IMR-90 (cell line): Measurements from ENCODE around the gene COL15A1. TPM values are rescaled to one million over a fixed set of nuclear protein-coding genes. Genes with fewer than 3 reads are reported as not detected.
A peak's percentile ranks its signal among the peaks of the same experiment; 100 is the strongest.

ENCODE experiments used
- ATAC-seq: fragments of 200-7000 bp; cut with Tn5 transposase; 2 replicates; pipeline ENCODE4 v1.9.1; 2020; ENCODE audit warnings: low read depth, mild to moderate bottlenecking, moderate library complexity
- BruUV-seq: library from RNA; stranded (reverse); fragments of 400-500 nt; replicated peaks from 2 replicates; lab custom pipeline; 2021; lab: Mats Ljungman, UMichigan
- CTCF ChIA-PET: fragments of 300-600 bp; formaldehyde crosslinking; extraction: SDS; loops from one replicate; lab custom pipeline; 2021; ENCODE audit warnings: antibody characterized with exemption; lab: Yijun Ruan, JAX
- POLR2A ChIA-PET: fragments of 300-600 bp; sonication (Branson Sonifier 250); formaldehyde crosslinking; loops from one replicate; lab custom pipeline; 2022; ENCODE audit warnings: antibody characterized with exemption; ENCODE audit not compliant: unreplicated experiment; lab: Charles Lee
- DNase-seq: peaks from one replicate; pipeline ENCODE4 v3.0.0; 2013
- H2AFZ ChIP-seq: replicated peaks from 2 replicates; pipeline ENCODE3; 2013; ENCODE audit warnings: low read length, mild to moderate bottlenecking; ENCODE audit not compliant: poor library complexity
- H2AK5ac ChIP-seq: 2 replicates; pipeline ENCODE4 v1.6.1; 2013; ENCODE audit warnings: low read depth, low read length, inconsistent platforms
- H2AK9ac ChIP-seq: replicated peaks from 2 replicates; pipeline ENCODE3; 2013; ENCODE audit warnings: mild to moderate bottlenecking, low read depth, low read length, moderate library complexity; ENCODE audit not compliant: poor library complexity
- H2BK120ac ChIP-seq: 2 replicates; pipeline ENCODE4 v1.6.1; 2013; ENCODE audit warnings: low read depth, low read length, inconsistent platforms
- H2BK15ac ChIP-seq: 3 replicates; pipeline ENCODE4 v1.6.1; 2013; ENCODE audit warnings: low read depth, low read length, inconsistent platforms
- H2BK20ac ChIP-seq: 2 replicates; pipeline ENCODE4 v1.6.1; 2013; ENCODE audit warnings: low read depth, mild to moderate bottlenecking, inconsistent platforms, low read length, moderate library complexity
- H2BK5ac ChIP-seq: 2 replicates; pipeline ENCODE4 v1.6.1; 2013; ENCODE audit warnings: mild to moderate bottlenecking, low read depth, low read length, inconsistent platforms; ENCODE audit not compliant: poor library complexity, severe bottlenecking
- H3K14ac ChIP-seq: replicated peaks from 2 replicates; pipeline ENCODE4 v1.6.1; 2013; ENCODE audit warnings: low read depth, low read length, inconsistent platforms
- H3K18ac ChIP-seq: 2 replicates; pipeline ENCODE4 v1.6.1; 2013; ENCODE audit warnings: low read depth, low read length, control low read depth
- H3K23ac ChIP-seq: 2 replicates; pipeline ENCODE4 v1.6.1; 2013; ENCODE audit warnings: low read depth, low read length, inconsistent platforms
- H3K27ac ChIP-seq: 2 replicates; pipeline ENCODE4 v1.5.1; 2013; ENCODE audit warnings: mild to moderate bottlenecking, control low read depth, low read length; ENCODE audit not compliant: insufficient read depth
- H3K27me3 ChIP-seq: 2 replicates; pipeline ENCODE4 v1.6.1; 2013; ENCODE audit warnings: low read length; ENCODE audit not compliant: control insufficient read depth, insufficient read depth
- H3K36me3 ChIP-seq: 2 replicates; pipeline ENCODE4 v1.6.1; 2013; ENCODE audit warnings: low read length, mixed read lengths; ENCODE audit not compliant: control insufficient read depth, insufficient read depth
- H3K4ac ChIP-seq: 2 replicates; pipeline ENCODE4 v1.6.1; 2013; ENCODE audit warnings: low read depth, low read length, inconsistent platforms
- H3K4me1 ChIP-seq: 2 replicates; pipeline ENCODE4 v1.6.1; 2013; ENCODE audit warnings: low read length, mixed read lengths; ENCODE audit not compliant: control insufficient read depth, insufficient read depth
- H3K4me2 ChIP-seq: 2 replicates; pipeline ENCODE4 v1.6.1; 2013; ENCODE audit warnings: low read depth, mild to moderate bottlenecking, control low read depth, low read length, moderate library complexity
- H3K4me3 ChIP-seq: 2 replicates; pipeline ENCODE4 v1.5.1; 2013; ENCODE audit warnings: low read depth, mild to moderate bottlenecking, control low read depth, low read length, moderate library complexity; ENCODE audit not compliant: insufficient read depth
- H3K56ac ChIP-seq: 2 replicates; pipeline ENCODE4 v1.6.1; 2013; ENCODE audit warnings: low read length, inconsistent platforms; ENCODE audit not compliant: insufficient read depth; ENCODE audit errors: extremely low read depth
- H3K79me1 ChIP-seq, 2 experiments: 2 replicates each; pipeline ENCODE4 v1.6.1; 2013; ENCODE audit warnings: low read length in 2 of 2, inconsistent platforms in 1 of 2, low read depth in 1 of 2
- H3K9ac ChIP-seq: 2 replicates; pipeline ENCODE4 v1.6.1; 2013; ENCODE audit warnings: low read depth, low read length, control low read depth
- H3K9me1 ChIP-seq: 2 replicates; pipeline ENCODE4 v1.6.1; 2013; ENCODE audit warnings: low read length, inconsistent platforms; ENCODE audit not compliant: insufficient read depth
- H3K9me3 ChIP-seq: 2 replicates; pipeline ENCODE4 v1.6.1; 2013; ENCODE audit warnings: low read length; ENCODE audit not compliant: control insufficient read depth, insufficient read depth
- H4K20me1 ChIP-seq: 2 replicates; pipeline ENCODE4 v1.6.1; 2013; ENCODE audit warnings: low read length, inconsistent platforms; ENCODE audit not compliant: insufficient read depth
- H4K5ac ChIP-seq: 2 replicates; pipeline ENCODE4 v1.6.1; 2013; ENCODE audit warnings: mild to moderate bottlenecking, low read depth, low read length, control low read depth
- H4K8ac ChIP-seq, 2 experiments: 2 replicates each; pipeline ENCODE4 v1.6.1; 2013; ENCODE audit warnings: low read depth in 2 of 2, low read length in 2 of 2, control low read depth in 1 of 2, inconsistent platforms in 1 of 2
- H4K91ac ChIP-seq: 2 replicates; pipeline ENCODE4 v1.6.1; 2013; ENCODE audit warnings: low read depth, low read length, inconsistent platforms; ENCODE audit not compliant: insufficient read depth
- BHLHE40 ChIP-seq: fragments of 150-350 bp; IDR thresholded peaks from 2 replicates; pipeline ENCODE4 v1.6.1; 2016; ENCODE audit warnings: mild to moderate bottlenecking, low read depth, low read length
- CEBPB ChIP-seq: IDR thresholded peaks from 2 replicates; pipeline ENCODE4 v1.6.1; 2012; ENCODE audit warnings: low read depth, low read length, improper control_type of control experiment
- FOS ChIP-seq: fragments of 150-350 bp; IDR thresholded peaks from 2 replicates; pipeline ENCODE4 v1.6.1; 2016; ENCODE audit warnings: low read depth, low read length
- MXI1 ChIP-seq: IDR thresholded peaks from 2 replicates; pipeline ENCODE4 v1.6.1; 2012; ENCODE audit warnings: low read depth, mild to moderate bottlenecking, low read length, moderate library complexity, borderline replicate concordance
- RFX5 ChIP-seq: IDR thresholded peaks from 2 replicates; pipeline ENCODE4 v1.8.0; 2012; ENCODE audit warnings: low read depth, mild to moderate bottlenecking, low read length, moderate library complexity
- SMC3 ChIP-seq: fragments of 150-350 bp; IDR thresholded peaks from 2 replicates; pipeline ENCODE4 v1.6.1; 2016; ENCODE audit warnings: low read depth, mild to moderate bottlenecking, antibody characterized with exemption, low read length, moderate library complexity
- WGBS, 2 experiments: methylation state at CpG; one replicate each; pipeline versions ENCODE4 v1.1.5 to v1.1.7; 2013; ENCODE audit warnings: missing lambda C conversion rate in 2 of 2; ENCODE audit not compliant: insufficient read length in 1 of 2; ENCODE audit errors: extremely low coverage in 2 of 2; 5-methylcytosine and 5-hydroxymethylcytosine counted together
- dilution Hi-C: fragments of 300-500 bp; cut with HindIII; formaldehyde crosslinking; loops from one replicate; pipeline ENCODE4 v1.14.3; 2018; ENCODE audit warnings: low sequenced_read_pairs; ENCODE audit not compliant: unreplicated experiment
- in situ Hi-C: fragments of 300-500 bp; cut with MboI; formaldehyde crosslinking; loops from 3 replicates; pipeline ENCODE4 v1.14.3; 2019; ENCODE audit warnings: low sequenced_read_pairs, inconsistent platforms, mixed read lengths
- intact Hi-C: fragments of 100-400 bp; cut with micrococcal nuclease; formaldehyde crosslinking; loops from 2 replicates; pipeline ENCODE4 v1.10.0; 2022
- polyA plus RNA-seq, 3 experiments: library from polyadenylated mRNA; depleted of rRNA; stranded (reverse); fragments of >200 nt; gene quantifications; 2 replicates each; pipeline ENCODE4 v1.2.3, GENCODE V29; 2012; ENCODE audit warnings: low replicate concordance in 1 of 3
- total RNA-seq: library from RNA; depleted of rRNA; stranded (reverse); fragments of >200 nt; gene quantifications from 2 replicates; pipeline ENCODE4 v1.2.3, GENCODE V29; 2012

COL15A1 gene
- total and polyA plus RNA-seq, 2 of the 4 experiments (the other 2 are of a cell fraction), result 2.2 to 3.7 TPM

- Histone ChIP-seq H3K79me1 (peaks cover 6 to 20% of the 10 kb centered on the region in 2 experiments; a peak in 2 of 4 replicates), H3K18ac (peak overlapping the region; percentile 13; the same call in 1 of the 2 replicates), H3K4me2 (peak overlapping the region; percentile 62), H4K91ac (peak overlapping the region; percentile 36), H4K5ac (no peak overlapping the region; the same call in 1 of the 2 replicates), H3K14ac (peak overlapping the region; percentile 59), H3K9me3 (no peaks in the 10 kb centered on the region), H3K4me3 (peak overlapping the region; percentile 99), H3K27ac (peak overlapping the region; percentile 39), H4K8ac (peak overlapping the region; percentile 13 to 24; a peak in 2 of 4 replicates), H2AK5ac (peak overlapping the region; percentile 83), H3K23ac (peak overlapping the region; percentile 87), H2BK120ac (peak overlapping the region; percentile 58), H3K36me3 (peaks cover 11% of the 10 kb centered on the region; the same call in 1 of the 2 replicates), H3K4me1 (peaks cover 3% of the 10 kb centered on the region; the same call in 1 of the 2 replicates), H3K9ac (peak overlapping the region; percentile 31), H2BK15ac (no peak overlapping the region), H2AK9ac (peak overlapping the region; percentile 80), H2BK20ac (peak overlapping the region; percentile 27), H3K27me3 (peaks cover 35% of the 10 kb centered on the region), H2BK5ac (no peak overlapping the region), H3K4ac (peak overlapping the region; percentile 64), H3K56ac (peak overlapping the region; percentile 51; the same call in 1 of the 2 replicates), H3K9me1 (peaks cover 5% of the 10 kb centered on the region; the same call in 1 of the 2 replicates), H4K20me1 (no peaks in the 10 kb centered on the region), H2AFZ (peak overlapping the region; percentile 89)
- dilution Hi-C loops (no loop called here), in situ Hi-C loops (no loop called here), intact Hi-C loops (loop anchor here (1.0 kb wide), 1 partner anchor 82 kb away; no protein-coding TSS in a partner anchor)
- no peak for DNase-seq
- ChIA-PET POLR2A (no interaction called here), CTCF (no interaction called here)
- no TSS peak for BruUV-seq
- no peak for TF ChIP-seq MXI1
- TF ChIP-seq BHLHE40, result no peak
- no peak for TF ChIP-seq SMC3
- TF ChIP-seq RFX5, result no peak
- TF ChIP-seq CEBPB, result no peak
- no peak for TF ChIP-seq FOS
- ATAC-seq, result no peak
- 51% methylated on average over 6 of the region's 15 CpGs; no CpG with 5 or more reads in 1 of the 2 experiments for WGBS, 2 experiments
Measured at GRCh38 chr9:98942906-98943681, 613 bp upstream of the COL15A1 start.
